NAMALWA (cell line): ENCODE data around the gene FBN2.
"Not testable (repeated sequence)": the region's sequence is repeated elsewhere in the genome, so short reads cannot be mapped to it uniquely, and the experiment has no call there.

Experiments used
- DNase-seq: peaks from one replicate; pipeline ENCODE4 v3.0.0-alpha.2; 2015; ENCODE audit warnings: low spot score

FBN2 gene

DNA sequence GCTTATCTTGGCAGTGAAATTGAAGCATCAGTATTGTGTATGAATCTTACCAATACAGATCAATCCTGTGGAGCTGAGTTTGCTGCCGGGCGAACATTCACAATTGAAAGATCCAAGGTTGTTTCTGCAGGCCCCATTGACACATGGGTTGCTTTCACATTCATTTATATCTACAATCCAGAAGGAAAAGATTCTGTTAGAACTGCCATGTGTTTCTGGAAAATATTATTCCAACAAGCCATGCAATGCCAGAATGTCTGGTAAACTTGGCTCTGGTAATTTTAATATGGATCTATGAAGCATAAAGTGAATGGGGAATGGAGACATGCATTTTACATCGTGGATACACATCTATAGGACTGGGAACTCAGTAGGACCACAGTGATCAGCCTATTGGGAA, 180.8 kb downstream of the FBN2 start:
- DNase-seq, result no peak

DNA sequence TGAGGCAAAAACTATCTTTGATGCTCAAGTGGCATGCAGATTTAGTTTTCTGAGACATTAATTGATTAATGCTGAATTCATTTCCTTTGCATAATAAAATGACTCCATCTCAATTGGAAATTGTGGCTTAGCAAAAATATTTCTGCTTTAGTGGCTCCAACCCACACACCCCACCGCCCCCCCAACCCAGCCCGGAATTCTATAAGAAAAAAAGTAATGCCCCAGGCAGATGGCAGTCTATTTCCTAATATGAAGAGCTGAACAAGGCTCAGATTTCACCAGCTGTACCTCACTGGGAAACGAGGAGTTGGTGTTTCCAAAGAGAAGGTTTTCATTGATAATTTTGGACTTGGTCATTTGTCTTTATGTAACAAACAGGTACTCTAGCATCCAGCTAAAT, 182.1 kb downstream of the FBN2 start:
- no peak for DNase-seq

- DNase-seq, result no peak
Measured at GRCh38 chr5:128353441-128354107, 184.5 kb downstream of the FBN2 start.

DNA sequence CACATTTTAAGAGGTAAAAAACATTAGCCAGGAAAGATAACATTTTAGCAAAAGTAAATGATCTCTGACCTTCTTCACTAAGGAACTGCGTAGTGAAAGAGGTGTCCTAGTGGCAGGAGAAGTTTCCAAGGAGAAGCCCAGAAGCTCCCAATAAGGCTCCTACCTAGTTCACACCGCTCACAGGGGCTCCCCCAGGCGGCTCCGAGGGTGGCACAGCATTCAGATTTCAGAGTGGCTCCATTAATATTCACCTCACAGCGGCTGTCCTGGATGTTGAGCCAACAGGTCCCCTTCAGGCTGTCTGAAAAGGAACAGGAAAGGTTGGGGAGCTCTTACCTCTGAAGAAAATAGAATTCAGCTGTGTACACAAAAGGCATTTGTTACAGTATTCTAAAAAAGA, 187.3 kb downstream of the FBN2 start:
- DNase-seq, result no peak

DNA sequence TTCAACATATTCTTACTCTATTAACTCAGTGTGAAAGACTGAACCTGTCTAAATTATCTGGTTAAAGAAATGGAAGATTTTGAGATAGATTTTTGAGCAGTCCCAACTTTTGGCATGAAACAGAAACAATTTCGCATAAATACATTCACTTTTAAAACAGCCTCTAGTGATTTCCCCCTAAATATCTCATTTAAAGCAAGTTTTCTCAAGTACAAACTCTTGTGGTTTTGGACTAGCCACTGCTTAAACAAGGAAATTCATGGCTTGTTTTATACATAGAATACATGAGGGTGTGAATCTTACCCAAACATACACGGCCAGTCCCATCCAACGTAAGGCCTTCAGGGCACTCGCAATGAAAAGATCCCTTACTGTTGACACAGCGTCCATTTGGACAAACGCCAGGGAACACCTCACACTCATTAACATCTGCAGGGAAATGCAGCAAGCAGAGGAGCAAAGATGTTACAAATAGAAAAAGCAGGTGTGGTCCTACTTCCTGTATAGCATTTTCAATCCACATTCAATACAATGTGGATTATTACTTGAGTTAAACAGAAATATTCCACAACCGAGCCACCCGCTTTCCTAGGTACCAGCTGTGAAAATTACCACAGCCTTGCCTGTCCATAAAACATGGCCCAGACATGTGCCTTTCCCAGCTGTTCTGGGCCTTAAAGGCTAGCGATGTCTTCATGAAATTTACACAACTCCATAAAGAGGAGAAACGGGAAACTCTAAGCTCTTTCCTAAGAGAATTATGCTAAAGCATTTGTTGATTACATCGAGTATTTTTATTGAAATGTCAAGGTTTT, 188.8 kb downstream of the FBN2 start:
- DNase-seq, result no peak

DNA sequence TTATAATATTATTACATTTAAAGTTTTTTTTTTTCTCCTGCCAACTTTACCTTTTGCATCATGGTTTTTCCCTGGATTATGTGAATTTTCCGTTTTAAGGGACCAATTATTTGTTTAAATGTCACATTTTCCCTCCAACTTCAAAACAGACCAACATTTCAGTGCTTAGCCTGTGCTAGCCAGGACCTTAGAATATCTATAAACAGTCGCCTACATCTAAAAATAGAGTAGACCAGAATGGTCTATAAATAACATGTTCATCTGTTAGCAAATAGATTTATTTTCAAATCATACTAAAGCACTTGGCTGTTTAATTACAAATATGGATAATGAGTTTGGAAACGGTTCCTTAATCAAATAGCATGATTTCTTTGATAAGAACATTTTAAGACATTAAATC, 192.0 kb downstream of the FBN2 start:
- DNase-seq, result no peak

DNA sequence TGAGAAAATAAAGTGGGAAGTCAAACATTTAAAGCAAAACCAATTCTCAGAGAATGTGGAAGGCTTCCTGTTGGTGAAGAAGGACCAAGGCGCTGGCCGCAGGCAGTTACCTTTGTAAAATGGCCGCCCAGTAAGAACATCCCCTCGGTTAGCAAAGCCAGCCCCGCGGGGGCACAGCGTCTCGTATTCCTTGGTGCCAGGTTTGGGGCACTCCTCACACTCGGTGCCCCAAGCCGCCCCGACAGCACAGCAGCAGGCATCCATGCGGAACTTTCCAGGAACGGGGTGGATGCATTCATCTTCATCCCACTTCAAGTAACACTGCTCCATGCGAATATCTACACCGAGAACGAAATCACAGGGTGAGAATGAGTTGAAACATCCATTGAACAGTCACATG, 192.8 kb downstream of the FBN2 start:
- no peak for DNase-seq

- DNase-seq, result no peak
Measured at GRCh38 chr5:128343168-128343567, 194.9 kb downstream of the FBN2 start.

GRCh38 chr5:128341056-128341455, 197.0 kb downstream of the FBN2 start:
- no peak for DNase-seq

DNA sequence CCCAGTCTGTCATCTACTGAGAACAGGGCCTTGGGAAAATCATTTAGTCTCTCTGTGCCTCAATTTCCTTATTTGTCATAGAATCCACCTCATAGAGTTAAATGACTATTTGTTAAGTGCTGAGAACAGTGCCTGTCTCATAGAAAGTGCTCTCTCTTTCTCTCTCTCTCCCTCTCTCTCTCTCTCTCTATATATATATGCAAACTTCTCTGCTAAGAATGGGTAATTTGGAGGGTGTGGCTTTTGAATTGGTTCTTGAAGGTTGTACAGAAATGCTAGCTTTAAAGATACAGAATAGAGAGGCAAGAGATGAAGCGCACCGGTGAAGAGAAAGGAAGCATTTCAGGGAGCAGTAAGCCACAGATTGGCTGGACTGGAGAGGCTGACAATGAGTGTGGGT, 197.4 kb downstream of the FBN2 start:
- no peak for DNase-seq

DNA sequence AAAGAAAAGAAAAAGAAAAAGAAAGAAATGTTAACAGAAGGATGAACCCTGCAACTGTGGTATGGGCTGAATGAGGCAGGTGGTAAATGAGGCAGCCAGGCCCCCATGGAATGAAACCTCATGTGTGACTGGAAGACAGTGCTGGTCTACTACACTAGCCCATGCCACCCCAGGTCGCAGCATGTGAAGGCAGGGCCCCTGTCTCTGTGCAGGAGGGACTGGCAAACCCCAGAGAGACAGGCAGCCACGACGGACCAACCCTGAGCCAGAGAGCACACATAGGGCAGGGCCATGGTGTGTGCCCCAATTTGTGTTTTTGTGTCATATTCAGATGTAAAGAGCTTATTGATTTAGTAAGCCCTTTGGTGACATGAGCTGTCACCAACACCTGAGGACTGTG, 198.5 kb downstream of the FBN2 start:
- no peak for DNase-seq

- no peak for DNase-seq
Measured at GRCh38 chr5:128338649-128339048, 199.4 kb downstream of the FBN2 start.

DNA sequence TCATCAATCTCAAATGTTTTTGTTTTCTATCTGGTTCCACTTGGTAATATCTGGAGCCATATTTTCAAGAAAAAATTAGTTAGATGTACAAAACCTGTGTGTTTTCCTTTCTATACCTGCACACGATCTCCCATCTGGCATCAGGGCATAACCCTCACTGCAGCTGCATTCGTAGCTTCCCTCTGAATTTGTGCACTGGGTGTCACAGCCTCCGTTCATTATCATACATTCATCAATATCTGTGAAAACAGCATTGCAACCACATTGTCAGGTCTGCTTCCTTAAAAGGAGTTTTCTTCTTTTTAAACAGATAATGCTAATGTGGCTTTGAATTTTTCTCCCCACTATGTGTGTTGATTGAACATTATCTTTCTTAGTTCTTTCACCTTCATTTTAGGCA, 202.7 kb downstream of the FBN2 start:
- DNase-seq, result no peak

- DNase-seq, result no peak
Measured at GRCh38 chr5:128334010-128334716, 203.9 kb downstream of the FBN2 start.

- no peak for DNase-seq
Measured at GRCh38 chr5:128331261-128331660, 206.8 kb downstream of the FBN2 start.

DNA sequence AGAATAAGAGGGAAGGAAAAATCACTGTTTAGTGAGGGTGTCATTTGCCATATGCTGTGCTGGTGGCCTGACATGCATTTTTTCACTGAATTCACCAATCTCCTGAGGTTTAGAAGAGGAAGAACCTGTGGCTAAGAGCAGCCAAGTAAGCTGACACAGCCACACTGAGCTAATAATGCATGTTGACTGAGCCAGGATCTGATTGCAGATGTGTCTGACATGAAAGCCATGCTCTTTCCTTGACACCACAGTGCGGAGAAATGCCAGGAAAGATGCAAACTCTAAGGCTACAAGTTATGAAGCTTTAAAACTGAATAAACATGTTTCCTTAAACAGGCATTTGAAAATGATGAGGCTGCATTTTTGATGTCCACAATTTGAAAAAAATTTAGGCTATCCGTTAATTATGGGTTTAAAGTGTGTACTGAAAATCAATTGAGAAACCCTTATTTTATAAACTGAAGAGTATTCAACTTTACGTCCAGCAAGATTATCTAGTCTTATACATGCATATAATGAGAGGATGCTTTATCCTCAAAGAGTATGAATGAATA, 208.6 kb downstream of the FBN2 start:
- no peak for DNase-seq

DNA sequence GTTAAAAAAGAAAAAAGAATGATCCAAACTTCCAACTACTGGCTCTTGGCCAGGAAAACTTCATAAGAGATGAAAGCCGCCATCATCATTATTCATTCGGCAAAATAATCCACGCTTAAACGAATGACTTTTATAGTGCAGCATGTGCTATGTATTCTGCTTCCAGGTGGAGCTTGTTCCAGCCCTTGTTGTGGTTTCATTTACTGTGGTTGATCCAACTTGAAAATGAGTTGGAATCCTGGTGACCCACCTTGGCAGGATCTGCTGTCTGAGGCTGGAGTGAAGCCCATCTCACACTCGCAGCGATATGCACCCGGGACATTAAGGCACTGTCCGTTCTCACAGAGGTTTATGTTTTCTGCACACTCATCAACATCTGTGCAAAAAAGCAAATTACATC, 209.6 kb downstream of the FBN2 start:
- DNase-seq, result no peak

DNA sequence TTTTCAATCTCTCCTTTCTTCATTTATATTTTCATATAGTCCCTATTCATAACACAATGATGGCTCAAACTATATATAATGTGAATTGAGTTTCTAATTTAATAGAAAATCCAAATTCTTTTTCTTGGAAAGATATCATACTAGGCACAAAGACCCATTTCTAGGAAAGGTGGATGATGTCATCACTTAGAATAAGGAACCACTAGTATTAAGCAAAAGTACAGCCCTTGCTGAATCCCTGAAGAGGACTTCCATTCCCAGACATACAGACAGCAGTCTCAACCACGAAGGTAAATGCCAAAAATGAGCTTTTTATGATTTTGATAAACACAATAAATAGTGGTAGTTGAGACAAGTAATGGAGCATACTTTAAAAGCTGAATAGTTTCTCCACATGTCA, 210.0 kb downstream of the FBN2 start:
- DNase-seq, result no peak

- DNase-seq, result not testable (repeated sequence)
Measured at GRCh38 chr5:128321418-128321817, 216.6 kb downstream of the FBN2 start.

GRCh38 chr5:128318691-128319090, 219.4 kb downstream of the FBN2 start:
- no peak for DNase-seq

DNA sequence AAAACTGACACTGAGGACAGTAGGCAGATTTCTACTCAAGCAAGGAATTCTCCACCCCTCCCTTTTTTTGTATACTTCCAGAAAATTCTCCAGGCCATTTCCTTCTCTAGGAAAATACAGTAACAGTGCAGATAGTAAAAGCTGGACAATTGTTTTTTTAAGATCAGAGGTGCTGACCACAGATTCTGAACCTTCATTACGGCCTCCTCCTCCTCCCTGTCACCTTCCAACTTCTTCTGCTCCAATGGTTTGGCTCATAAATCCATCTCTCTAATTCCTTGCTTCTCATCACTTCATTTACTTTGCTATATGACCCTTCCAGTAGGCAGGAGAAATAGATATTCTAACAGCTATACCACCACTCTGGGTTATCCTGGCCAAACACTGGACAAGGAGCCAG, 220.6 kb downstream of the FBN2 start:
- no peak for DNase-seq

GRCh38 chr5:128315671-128316070, 222.4 kb downstream of the FBN2 start:
- DNase-seq, result no peak

GRCh38 chr5:128305341-128305740, 232.7 kb downstream of the FBN2 start:
- no peak for DNase-seq
